Keratinocyte (primary cell): Measurements from ENCODE around the gene DUSP5.

ENCODE experiments used
- EZH2 ChIP-seq: IDR thresholded peaks from one replicate; pipeline ENCODE4 v1.6.1; 2012; ENCODE audit warnings: inconsistent platforms, mild to moderate bottlenecking, low read length, moderate library complexity
- TF ChIP-seq, protein P1 (sequence below), 3 experiments: IDR thresholded peaks in 1 of 3; conservative IDR thresholded peaks in 1 of 3; optimal IDR thresholded peaks in 1 of 3; 2 replicates in 2 of 3; 3 replicates in 1 of 3; pipeline versions ENCODE3 to v1.5.1; 2011; ENCODE audit warnings: low read length in 3 of 3, mild to moderate bottlenecking in 3 of 3, moderate library complexity in 2 of 3, control low read depth in 1 of 3, inconsistent platforms in 1 of 3; ENCODE audit not compliant: insufficient read depth in 2 of 3; ENCODE audit errors: extremely low read depth in 1 of 3

DNA sequence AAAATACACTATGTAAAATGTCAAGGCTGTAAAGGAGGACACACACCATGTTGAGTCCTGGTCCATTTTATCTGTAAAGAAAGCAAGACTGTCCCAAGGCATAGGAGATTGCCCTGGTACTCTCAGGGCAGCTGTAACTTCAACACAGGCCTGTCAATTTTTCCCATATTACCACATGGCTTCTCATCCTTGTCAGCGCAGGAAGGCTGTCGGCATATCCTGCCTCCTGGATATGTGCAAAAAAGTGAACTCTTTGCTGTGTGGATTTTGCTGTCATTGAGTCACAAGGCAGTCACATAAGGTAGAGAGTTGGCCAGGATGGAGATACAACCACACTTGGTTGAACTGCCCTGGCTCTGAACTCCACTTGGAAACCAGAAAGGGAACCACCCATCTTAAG, 8.7 kb downstream of the DUSP5 start:
- TF ChIP-seq, protein P1, sequence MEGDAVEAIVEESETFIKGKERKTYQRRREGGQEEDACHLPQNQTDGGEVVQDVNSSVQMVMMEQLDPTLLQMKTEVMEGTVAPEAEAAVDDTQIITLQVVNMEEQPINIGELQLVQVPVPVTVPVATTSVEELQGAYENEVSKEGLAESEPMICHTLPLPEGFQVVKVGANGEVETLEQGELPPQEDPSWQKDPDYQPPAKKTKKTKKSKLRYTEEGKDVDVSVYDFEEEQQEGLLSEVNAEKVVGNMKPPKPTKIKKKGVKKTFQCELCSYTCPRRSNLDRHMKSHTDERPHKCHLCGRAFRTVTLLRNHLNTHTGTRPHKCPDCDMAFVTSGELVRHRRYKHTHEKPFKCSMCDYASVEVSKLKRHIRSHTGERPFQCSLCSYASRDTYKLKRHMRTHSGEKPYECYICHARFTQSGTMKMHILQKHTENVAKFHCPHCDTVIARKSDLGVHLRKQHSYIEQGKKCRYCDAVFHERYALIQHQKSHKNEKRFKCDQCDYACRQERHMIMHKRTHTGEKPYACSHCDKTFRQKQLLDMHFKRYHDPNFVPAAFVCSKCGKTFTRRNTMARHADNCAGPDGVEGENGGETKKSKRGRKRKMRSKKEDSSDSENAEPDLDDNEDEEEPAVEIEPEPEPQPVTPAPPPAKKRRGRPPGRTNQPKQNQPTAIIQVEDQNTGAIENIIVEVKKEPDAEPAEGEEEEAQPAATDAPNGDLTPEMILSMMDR (optimal IDR thresholded peaks at IDR 0.05 in 1 of 3, IDR thresholded peaks at IDR 0.05 in 1 of 3, conservative IDR thresholded peaks at IDR 0.05 in 1 of 3; ENCODE audit: extremely low read depth in 1 of 3, insufficient read depth in 2 of 3, low read length in 3 of 3) = no peak
- TF ChIP-seq EZH2 = no peak
